Esophagus muscularis mucosa (tissue), 4 donors: ENCODE results near the gene TAGLN.

ENCODE experiments used
- EP300 ChIP-seq: sonication (generic); formaldehyde crosslinking; IDR thresholded peaks from one replicate; pipeline ENCODE4 v1.6.1; 2017; ENCODE audit warnings: antibody characterized with exemption
- POLR2A ChIP-seq: fragments of 450-650 bp; IDR thresholded peaks from one replicate; pipeline ENCODE4 v1.6.1; 2017; ENCODE audit warnings: antibody characterized with exemption, moderate library complexity, mild to moderate bottlenecking, low read depth
- POLR2AphosphoS5 ChIP-seq, 2 donors: sonication (generic); formaldehyde crosslinking; IDR thresholded peaks; one replicate each; pipeline ENCODE4 v1.6.1; 2017; ENCODE audit warnings: antibody characterized with exemption in 2 of 2
- TF ChIP-seq, protein P1 (sequence below), 3 experiments: fragments of 200-600 bp in 2 of 3; fragments of 450-650 bp in 1 of 3; sonication (generic) in 2 of 3; IDR thresholded peaks; one replicate each; pipeline ENCODE4 v1.5.1; 2017 to 2019; ENCODE audit warnings: antibody characterized with exemption in 3 of 3, mild to moderate bottlenecking in 2 of 3, moderate library complexity in 1 of 3

DNA sequence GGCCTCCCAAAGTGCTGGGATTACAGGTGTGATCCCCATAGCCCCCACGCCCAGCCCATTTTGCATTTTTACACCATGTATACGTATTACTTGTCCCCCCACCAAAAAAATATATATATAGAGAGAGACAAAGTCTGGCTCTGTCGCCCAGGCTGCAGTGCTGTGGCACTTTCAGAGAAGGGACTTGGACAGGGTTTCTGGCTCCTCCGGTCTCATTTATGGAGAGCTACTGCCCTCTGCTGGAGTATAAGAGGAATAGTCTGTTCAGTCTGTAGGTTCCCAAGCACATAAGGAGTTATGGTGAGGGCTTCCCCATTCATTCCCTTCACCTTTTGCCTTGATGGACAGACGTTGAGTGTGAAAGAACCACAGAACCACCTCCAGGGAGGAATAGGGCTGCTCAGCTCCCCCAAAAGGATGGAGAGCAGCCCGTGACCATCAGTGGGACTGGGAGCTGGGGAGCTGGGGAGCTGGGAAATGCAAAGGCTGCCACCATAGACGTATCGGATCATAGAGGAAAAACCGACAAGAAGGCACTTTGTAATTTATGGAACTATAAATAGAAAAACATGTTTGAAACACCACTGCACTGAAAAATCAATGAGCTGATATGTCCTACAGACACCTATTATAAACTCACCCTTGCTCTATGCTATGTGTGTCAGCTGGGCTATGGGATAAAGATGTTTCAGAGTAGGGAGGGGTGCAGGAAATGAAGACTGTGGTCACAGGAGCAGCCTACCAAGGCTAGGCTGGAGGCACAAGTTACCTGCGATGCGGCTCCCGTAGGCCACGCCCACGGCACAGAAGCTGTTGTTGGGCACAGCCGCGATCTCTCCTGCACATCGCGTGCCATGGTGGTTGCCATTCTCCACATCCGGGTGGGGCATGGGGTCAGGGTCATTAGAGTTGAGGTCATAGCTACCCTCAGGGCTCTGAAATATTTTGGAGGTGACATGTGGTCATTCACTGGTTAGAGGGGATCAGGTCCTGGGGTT is 27.5 kb downstream of the TAGLN start:
- TF ChIP-seq, protein P1, sequence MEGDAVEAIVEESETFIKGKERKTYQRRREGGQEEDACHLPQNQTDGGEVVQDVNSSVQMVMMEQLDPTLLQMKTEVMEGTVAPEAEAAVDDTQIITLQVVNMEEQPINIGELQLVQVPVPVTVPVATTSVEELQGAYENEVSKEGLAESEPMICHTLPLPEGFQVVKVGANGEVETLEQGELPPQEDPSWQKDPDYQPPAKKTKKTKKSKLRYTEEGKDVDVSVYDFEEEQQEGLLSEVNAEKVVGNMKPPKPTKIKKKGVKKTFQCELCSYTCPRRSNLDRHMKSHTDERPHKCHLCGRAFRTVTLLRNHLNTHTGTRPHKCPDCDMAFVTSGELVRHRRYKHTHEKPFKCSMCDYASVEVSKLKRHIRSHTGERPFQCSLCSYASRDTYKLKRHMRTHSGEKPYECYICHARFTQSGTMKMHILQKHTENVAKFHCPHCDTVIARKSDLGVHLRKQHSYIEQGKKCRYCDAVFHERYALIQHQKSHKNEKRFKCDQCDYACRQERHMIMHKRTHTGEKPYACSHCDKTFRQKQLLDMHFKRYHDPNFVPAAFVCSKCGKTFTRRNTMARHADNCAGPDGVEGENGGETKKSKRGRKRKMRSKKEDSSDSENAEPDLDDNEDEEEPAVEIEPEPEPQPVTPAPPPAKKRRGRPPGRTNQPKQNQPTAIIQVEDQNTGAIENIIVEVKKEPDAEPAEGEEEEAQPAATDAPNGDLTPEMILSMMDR (IDR thresholded peaks at IDR 0.05) = peak; percentile 78 to 96 (median 80)
- TF ChIP-seq POLR2A = no peak
- peak; percentile 40 to 61 for TF ChIP-seq POLR2AphosphoS5 (IDR thresholded peaks at IDR 0.05)
- no peak for TF ChIP-seq EP300
